ENCODE data around the gene TMEM218.
"Not testable (repeated sequence)": the region's sequence is repeated elsewhere in the genome, so short reads cannot be mapped to it uniquely, and the experiment has no call there.

TMEM218 gene

DNA sequence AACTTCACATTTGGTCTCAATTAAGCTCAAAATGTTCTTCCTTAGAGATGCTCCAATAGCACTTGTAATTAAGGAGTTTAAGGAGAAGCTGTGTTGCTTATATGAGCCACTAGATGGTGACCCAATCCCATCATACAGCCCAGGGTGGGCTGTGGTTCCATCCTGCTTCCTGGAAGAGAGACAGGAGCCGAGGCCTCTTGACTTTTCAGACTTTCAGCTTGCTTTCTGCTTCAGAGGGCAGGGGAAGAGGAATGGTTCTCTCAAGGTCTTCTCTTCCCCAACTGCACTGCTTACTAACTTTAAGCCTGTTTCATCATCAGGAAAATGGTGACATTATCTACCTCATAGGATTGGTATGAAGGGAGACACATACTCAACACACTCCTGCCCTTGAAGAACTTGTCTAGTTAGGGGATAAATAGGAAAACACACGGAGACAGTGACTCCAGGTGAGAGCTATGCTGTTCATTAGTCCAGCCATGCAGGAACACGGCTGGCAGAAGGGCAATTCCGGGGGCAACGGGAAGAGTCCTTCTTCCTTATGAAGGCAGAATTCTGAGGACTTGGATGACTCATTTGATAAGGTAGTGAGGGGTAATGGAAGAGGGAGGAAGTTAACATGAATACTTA is 20.1 kb downstream of the TMEM218 start:
- DNase-seq (ENCODE audit: extremely low read depth in 1 of 2, low read depth in 1 of 2): no peak

DNA sequence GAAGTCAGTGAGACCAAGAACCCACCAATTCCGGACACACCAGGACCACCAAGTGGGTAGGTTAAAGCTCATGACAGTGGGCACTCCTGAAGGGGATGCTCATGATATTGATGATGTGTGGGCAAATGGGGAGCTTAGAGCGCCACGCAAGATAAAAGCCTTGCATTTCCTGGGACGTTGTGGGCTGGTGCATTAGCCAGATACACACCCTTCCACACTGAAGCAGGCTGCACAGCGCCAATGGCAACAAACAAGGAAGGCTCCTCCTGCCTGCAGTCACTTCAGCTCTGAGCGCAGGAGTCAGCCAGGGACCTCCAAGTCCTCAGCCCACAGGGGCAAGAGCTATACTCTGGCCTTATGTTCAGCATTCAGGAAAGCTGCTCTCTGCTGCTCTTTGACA is 20.6 kb downstream of the TMEM218 start:
- DNase-seq (ENCODE audit: extremely low read depth in 1 of 2, low read depth in 1 of 2): no peak

DNA sequence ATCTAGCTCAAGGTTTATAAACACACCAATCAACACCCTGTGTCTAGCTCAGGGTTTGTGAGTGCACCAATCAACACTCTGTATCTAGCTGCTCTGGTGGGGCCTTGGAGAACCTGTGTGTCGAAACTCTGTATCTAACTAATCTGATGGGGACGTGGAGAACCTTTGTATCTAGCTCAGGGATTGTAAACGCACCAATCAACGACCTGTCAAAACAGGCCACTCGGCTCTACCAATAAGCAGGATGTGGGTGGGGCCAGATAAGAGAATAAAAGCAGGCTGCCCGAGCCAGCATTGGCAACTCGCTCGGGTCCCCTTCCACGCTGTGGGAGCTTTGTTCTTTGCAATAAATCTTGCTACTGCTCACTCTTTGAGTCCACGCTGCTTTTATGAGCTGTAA is 21.3 kb downstream of the TMEM218 start:
- not testable (repeated sequence) for DNase-seq (ENCODE audit: extremely low read depth in 1 of 2, low read depth in 1 of 2)

DNA sequence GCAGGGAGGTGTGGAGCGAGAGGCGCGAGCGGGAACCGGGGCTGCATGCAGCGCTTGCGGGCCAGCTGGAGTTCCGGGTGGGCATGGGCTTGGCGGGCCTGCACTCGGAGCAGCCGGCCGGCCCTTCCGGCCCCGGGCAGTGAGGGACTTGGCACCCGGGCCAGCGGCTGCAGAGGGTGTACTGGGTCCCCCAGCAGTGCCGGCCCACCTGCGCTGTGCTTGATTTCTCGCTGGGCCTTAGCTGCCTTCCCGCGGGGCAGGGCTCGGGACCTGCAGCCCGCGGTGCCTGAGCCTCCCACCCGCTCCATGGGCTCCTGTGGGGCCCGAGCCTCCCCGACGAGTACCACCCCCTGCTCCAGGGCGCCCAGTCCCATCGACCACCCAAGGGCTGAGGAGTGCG is 21.9 kb downstream of the TMEM218 start:
- DNase-seq (ENCODE audit: extremely low read depth in 1 of 2, low read depth in 1 of 2): not testable (repeated sequence)

DNA sequence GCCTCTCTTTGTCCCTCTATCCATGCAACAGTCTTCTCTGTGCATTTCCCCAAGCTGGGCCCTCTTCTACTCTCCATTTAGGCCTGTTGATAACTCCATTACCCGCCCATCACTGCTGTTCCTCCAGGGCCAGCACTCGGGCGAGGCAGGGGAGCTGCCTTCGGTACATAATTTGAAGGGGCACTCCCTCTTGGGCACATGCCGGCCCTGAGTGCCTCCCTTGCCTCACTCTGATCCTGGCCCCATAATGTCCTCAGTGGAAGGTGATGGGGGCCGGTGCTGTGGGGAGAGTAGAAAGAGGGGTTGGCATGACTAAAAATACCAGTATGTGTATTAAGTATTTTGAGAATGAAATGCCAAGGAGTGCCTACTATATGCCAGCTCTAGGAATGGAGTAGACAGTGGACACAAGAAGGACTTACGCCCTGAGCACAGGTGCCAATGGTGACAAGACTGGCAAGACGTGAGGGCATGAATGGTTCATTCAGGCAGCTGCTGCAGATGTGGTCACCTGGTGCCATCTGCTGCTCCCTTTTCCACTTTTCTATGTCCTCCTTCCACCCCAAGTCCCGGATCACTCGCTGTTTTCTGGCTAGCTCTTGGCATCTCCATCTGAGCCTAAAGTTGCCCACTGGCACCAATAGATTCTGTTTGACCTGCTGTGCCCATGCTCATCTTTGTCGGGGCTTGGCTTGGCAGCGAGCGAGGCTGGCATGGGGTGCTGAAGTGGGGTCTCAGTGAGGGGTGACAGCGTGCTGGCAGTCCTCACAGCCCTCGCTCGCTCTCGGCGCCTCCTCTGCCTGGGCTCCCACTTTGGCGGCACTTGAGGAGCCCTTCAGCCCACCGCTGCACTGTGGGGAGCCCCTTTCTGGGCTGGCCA is 22.6 kb downstream of the TMEM218 start:
- no peak for DNase-seq (ENCODE audit: extremely low read depth in 1 of 2, low read depth in 1 of 2)

DNA sequence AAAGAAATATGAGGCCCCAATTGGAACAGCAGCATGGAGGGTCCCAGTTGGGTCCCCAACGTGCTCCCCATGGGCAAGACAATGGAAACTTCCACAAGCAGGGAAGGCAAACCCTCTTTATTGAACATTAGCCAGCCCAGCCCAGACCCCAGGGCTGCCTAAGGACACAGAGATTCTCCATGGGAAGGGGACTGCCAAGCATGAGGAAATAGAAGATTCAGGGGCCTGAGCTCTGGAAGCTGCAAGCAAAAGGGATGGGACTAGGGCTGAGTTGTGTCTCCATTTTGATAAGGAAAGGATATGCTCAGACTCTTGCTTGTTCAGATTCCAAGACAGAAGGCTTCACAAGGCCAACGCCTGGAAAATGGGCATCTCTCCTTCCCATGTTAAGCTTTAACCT is 23.3 kb downstream of the TMEM218 start:
- no peak for DNase-seq (ENCODE audit: extremely low read depth in 1 of 2, low read depth in 1 of 2)

DNA sequence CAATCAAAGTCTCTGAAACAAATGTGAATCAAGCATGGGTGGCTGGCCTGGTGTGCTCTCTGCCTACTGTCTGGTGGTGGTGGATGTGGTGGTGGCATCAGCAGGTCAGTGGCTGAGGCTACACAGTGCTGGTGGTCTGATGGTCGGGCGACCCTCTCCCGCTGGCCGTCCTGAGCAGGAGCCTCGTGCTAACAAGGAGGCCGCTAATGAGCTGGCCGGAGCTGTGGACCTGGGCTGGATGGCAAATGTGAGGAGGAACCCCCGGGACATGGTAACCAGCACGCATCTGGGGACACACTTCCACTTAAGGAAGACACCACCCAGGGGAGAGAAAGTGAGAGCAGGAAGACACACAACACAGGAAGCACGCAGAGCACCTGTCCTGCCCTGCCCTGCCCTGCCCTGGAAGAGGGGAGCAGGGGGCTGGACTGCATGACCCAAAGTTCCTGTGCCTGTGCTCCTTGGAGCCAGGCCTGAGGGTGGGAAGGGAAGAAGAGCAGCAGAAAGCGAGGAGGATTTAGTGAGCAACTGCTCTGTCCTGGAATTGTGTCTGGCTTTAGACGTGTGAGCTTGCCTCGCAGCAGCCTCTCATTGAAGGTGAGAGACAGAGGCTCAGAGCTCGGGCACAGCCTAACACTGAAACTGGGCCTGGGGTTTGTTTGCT is 24.7 kb downstream of the TMEM218 start:
- no peak for DNase-seq (ENCODE audit: extremely low read depth in 1 of 2, low read depth in 1 of 2)

DNA sequence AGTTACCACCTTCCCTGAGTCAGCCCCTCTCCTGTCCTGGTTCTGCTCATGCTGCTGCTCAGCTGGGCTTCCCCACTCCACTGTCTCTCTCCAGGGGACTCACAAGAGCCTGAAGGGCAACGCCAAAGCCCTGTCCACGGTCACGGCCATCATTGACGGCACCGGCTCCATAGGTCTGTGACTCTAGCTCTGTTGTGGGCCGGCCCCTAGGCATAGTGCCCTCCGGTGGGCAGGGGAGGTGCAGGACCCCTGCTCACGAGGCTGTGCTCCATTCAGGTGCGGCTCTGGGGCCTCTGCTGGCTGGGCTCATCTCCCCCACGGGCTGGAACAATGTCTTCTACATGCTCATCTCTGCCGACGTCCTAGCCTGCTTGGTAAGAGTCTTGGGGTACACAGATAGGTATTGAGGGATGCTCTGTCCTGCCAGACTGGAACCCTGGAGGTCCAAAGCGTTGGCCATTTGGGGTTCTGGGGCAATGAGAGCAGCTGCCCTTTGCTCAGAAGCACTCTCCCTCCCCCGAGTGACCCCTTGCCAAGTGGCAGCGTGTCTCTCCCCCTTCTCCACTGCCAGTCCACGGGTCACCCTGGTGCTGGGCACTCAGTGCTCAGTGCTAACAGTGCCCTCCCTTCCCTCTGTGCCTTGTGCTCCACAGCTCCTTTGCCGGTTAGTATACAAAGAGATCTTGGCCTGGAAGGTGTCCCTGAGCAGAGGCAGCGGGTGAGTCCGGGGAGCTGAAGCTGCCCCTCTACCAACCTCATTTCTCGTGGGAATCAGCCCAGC is 25.9 kb downstream of the TMEM218 start:
- DNase-seq (ENCODE audit: extremely low read depth in 1 of 2, low read depth in 1 of 2): no peak

DNA sequence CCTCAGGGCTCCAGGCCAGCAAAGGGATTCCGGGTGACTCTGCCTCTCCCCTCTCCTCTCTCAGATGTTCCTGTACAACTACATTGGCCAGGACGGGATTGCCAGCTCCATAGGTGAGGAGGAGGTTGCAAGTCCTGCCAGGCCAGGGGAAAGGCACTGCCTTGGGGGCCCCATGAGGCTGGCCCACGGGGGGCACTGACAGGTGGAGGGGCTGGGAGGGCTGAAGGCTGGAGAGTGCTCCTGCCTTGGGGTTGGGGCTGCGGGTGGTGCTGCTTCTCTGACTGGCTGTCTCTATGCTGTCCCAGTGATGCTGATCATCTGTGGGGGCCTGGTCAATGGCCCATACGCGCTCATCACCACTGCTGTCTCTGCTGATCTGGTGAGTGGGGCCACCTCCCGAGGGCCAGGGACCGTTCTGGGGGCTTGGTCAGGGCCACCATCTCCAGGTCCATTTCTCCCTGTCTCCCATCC is 26.6 kb downstream of the TMEM218 start:
- no peak for DNase-seq (ENCODE audit: extremely low read depth in 1 of 2, low read depth in 1 of 2)

DNA sequence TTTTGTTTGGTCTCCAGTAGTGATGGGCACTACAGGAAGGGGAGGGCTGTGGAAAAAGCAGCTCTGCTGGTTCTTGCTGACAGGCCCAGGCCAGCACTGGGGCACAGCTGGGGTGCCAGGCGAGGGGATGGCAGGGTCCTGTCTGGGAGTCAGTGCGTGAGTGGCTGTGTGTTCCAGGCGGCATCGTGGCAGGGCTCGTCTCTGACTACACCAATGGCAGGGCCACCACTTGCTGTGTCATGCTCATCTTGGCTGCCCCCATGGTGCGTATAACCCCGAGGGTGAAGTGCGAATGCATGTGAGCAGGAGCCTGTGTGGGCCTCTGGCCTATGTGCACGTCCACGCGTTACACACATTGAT is 27.4 kb downstream of the TMEM218 start:
- no peak for DNase-seq (ENCODE audit: extremely low read depth in 1 of 2, low read depth in 1 of 2)

DNA sequence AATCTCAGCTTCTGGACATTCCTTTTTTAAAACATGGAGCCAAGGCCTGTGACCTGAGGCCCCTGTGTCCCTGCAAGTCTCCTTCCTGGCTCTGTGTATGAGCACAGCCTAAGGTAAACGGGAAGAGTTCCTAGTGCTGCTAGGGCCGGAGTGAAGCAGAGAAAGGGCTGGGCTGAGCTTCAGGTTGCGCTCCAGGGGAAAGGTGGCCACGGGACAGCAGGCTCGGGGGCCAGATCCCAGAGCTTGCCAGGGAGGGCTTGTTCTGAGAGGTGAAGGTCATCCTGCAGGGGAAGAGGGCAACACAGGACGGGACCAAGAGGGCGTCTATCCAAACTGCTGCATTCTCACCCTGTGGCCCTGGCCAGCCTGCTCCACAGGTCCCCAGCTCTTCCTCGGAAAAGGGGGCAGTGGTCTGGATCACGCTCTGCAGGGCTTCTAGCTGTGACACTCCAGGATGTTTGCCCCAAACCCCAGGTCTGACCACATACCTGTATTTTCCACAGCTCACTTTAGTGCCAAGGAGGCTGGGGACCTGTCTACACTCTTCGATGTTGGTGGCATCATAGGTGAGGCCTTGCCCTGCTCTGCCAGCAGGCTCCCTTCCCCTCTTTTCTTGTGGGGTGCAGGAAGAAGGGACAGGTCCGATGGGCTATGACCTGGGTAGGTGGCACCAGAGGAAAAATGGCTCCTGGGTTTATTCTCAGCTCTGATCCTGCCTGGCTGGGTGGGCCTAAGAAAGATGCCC is 27.9 kb downstream of the TMEM218 start:
- DNase-seq (ENCODE audit: extremely low read depth in 1 of 2, low read depth in 1 of 2): no peak

DNA sequence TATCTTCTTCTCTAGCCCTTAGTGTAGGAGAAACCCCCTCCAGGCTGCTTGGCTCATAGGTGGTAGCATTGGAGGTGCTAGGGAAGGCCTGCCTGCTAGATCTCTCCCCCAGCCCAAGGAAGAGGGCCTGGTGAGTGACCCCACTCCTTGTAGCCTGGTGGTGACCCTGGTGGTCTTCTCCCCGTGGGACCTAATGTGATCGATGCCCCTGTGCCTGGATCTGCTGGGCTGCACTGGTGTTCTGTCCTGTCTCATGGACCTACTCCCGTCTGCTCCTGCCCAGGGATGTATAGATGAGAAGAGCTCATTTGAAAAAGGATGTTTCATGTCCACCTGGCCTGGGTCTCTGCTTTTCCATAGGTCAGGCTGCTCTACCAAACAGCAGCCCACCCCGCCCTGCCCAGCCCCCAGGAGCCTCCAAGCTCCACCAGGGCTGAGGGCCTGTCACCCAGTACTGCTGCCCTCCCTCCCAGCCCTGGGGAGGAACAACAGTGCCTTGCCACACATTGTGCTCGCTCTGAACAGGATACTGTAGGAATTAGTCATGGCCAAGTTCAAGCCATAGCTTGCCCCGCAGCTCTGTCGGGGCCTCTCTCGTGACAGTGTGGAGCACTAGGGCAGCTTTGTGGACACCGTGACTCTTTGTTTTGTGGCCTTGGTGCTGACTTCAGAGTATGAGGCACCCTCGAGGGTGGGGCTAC is 28.7 kb downstream of the TMEM218 start:
- DNase-seq (ENCODE audit: extremely low read depth in 1 of 2, low read depth in 1 of 2): no peak

DNA sequence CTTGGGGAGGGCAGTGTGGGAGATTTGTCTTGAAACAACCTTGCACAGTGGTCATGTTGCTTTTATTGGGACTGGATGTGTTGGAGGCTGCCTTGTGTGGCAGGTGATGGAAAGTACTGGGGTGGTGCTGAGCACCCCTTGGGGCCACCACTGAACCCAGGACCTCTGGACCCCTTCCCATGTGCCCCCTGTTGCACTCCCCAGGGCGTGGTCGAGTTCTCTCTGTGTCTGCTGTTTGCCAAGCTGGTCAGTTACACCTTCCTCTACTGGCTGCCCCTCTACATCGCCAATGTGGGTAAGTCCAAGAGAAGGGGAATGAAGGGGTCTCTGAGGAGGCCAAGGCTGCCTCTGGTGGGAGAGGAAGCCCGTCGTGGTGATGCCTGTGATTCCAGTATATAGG is 29.4 kb downstream of the TMEM218 start:
- no peak for DNase-seq (ENCODE audit: extremely low read depth in 1 of 2, low read depth in 1 of 2)

DNA sequence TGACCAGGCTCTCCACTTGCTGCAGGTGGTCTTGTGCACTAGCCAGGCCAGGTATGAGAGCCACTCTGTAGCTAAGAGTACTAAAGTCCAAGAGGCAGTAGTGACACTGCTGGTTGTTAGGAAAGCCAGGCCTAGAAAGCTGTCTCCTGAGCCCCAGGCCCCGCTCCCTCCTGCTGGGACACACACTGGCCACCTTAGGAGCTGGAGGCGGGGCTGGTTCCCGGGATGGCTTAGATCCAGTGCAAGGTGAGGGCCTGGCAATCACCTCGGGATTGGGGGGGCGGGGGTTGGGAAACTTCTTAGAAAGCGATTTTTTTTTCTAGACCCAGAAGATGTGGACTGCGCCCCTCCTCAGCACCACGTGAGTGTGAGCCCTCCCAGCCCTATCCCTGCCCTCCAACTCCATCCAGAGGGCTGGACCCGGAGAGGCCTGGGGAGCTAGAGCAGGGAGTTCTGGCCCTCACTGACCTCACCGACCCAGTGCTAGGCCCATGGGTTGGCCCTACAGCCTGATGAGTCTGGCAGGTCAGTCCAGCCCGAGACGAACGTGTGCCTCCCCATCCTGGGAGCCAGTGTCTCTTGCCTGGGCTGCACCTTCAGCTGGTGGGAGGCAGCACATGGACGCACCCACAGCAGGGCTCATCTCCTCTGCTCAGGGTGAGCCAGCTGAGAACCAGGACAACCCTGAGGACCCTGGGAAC is 30.2 kb downstream of the TMEM218 start:
- no peak for DNase-seq (ENCODE audit: extremely low read depth in 1 of 2, low read depth in 1 of 2)

DNA sequence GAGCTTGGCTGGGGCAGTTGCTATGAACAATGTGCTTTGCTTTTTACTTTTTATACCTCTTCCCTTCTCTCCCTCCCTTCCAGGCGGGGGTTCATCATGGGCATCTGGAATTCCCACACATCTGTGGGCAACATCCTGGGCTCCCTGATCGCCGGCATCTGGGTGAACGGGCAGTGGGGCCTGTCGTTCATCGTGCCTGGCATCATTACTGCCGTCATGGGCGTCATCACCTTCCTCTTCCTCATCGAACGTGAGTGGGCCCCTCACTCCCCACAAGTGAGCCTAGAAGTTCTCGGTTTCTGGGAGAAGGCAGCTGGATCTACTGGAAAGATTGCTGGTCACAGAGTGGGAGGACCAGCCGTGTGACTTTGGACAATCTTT is 30.9 kb downstream of the TMEM218 start:
- no peak for DNase-seq (ENCODE audit: extremely low read depth in 1 of 2, low read depth in 1 of 2)

DNA sequence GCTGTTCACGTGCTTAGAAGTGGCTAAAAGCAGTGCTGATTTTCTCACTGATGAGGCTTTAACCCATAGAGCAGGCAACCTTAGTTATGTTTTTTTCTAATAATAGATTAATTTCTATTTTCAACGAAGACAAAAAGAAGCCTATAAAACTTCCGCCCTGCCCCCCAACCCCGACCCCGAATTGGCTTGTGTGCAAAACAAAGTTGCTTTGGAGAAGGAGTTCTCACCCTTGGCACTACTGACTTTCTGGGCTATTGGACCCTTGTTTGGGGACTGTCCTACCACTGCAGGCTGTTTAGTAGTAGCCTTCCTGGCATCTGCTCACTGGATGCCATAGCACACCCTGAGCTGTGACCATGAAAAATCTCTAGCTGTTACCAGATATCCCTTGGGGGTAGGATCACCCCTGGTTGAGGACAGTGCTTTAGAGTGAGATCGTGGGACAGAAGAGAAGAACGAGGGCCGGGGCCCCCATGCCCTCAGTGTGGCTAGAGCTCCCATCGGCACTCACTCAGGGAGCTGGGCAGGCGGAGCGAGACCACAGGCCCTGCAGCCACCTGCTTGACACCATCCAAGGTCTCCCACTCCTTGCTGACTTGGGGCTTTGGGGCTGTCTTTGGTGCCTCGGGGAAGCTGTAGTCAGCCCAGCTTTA is 31.4 kb downstream of the TMEM218 start:
- DNase-seq (ENCODE audit: extremely low read depth in 1 of 2, low read depth in 1 of 2): no peak

DNA sequence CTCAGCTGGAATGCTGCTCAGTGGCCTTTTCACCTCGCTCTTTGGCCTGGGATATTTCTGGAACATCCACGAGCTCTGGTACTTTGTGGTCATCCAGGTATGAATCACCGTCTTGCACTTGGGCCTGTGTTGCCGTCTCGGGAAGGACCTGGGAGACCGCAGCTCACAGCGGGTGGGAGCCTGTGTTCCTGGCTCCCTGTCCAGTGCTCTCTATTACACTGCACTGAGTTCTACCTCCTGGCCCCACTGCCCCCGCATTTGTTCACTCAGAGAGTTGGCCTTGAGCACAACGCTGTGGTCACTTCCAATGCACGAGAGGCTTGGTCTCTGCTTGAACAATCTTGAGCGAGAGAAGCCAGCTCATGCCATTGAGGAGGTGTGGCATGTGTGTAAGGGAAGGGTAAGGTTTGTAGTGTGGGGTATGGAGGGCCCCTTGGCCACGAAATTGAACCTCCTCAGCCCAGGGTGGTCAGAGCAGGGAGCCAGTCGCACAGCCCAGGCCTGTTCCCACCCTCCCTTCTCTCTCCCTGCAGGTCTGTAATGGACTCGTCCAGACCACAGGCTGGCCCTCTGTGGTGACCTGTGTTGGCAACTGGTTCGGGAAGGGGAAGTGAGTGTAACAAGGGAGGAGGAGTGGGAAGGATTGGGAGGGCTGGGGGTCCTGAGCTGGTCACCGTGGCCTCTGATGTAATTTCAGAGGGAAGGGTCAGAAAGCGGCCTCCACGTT is 32.1 kb downstream of the TMEM218 start:
- no peak for DNase-seq (ENCODE audit: extremely low read depth in 1 of 2, low read depth in 1 of 2)

DNA sequence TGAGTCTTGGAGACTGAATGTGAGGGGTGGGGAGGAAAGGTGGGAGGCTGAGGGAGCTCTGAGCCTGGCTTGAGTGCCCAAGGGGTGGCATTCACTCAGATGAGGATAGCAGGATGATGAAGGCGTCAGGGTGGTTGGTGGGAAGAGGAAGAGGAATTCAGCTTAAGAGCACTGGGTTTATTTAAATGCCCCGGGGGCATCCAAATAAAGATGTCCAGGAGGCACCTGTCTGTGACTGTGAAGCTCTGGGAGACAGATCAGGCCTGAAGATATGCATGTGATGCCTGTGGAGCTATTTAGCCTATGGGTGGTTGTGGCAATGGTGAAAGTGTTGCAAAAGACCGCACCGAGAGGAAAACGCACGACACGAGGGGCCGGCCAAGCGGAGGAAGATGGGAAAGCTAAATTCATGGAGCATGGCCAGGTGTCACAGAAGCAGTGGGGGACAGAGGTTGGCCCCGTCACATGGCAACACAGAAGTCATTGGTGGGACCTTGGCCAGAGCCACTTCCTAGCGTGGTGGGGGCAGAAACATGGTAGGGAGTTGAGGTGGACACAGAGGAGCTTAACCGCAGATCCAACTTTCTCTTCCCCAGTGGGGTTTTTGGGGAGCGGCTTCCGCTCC is 32.8 kb downstream of the TMEM218 start:
- DNase-seq (ENCODE audit: extremely low read depth in 1 of 2, low read depth in 1 of 2): no peak

All from stimulated activated CD8-positive, alpha-beta memory T cell treated with anti-CD3 and anti-CD28 coated beads, Interleukin-7, amount 100 ng/mL, for 48 hours (primary cell).